HEK293 (cell line): ENCODE data around the gene TFAM.

ENCODE experiments used
- CTCF ChIA-PET: fragments of 350-600 bp; formaldehyde crosslinking; extraction: SDS; loops from one replicate; lab custom pipeline; 2021; ENCODE audit warnings: antibody characterized with exemption; lab: Yijun Ruan, JAX
- POLR2A ChIA-PET: fragments of 300-600 bp; formaldehyde crosslinking; extraction: SDS; loops from one replicate; lab custom pipeline; 2020; ENCODE audit warnings: antibody characterized with exemption, inconsistent platforms; lab: Yijun Ruan, JAX
- H3K27ac ChIP-seq: fragments of 200-500 bp; sonication (Bioruptor generic); 2 replicates; pipeline ENCODE4 v1.5.1; 2014; ENCODE audit warnings: low read depth, low read length, control low read depth, inconsistent platforms; ENCODE audit errors: extremely low read depth
- H3K36me3 ChIP-seq, 2 experiments: fragments of 200-500 bp in 1 of 2; sonication (Bioruptor generic) in 1 of 2; 1 replicate in 1 of 2; 2 replicates in 1 of 2; pipeline ENCODE4 v1.5.1; 2014 to 2017; ENCODE audit warnings: inconsistent platforms in 2 of 2, low read length in 2 of 2; ENCODE audit not compliant: control insufficient read depth in 2 of 2, insufficient read depth in 1 of 2
- H3K4me1 ChIP-seq: fragments of 200-500 bp; sonication (Bioruptor generic); 2 replicates; pipeline ENCODE4 v1.5.1; 2014; ENCODE audit warnings: mild to moderate bottlenecking, low read length, inconsistent platforms; ENCODE audit not compliant: control insufficient read depth, insufficient read depth
- H3K4me3 ChIP-seq: 2 replicates; pipeline ENCODE4 v1.5.1; 2011; ENCODE audit warnings: low read depth, mild to moderate bottlenecking, control low read depth, low read length, moderate library complexity
- H3K9me3 ChIP-seq: fragments of 200-500 bp; sonication (Bioruptor generic); 2 replicates; pipeline ENCODE4 v1.5.1; 2014; ENCODE audit warnings: low read depth, low read length, inconsistent platforms; ENCODE audit not compliant: control insufficient read depth, insufficient read depth
- BCL11B ChIP-seq: fragments of 450-650 bp; formaldehyde crosslinking; IDR thresholded peaks from 2 replicates; pipeline ENCODE4 v1.5.1; 2016; ENCODE audit warnings: low read depth, missing biosample characterization, missing genetic modification characterization
- GLIS2 ChIP-seq: fragments of 450-650 bp; formaldehyde crosslinking; IDR thresholded peaks from 2 replicates; pipeline ENCODE4 v1.5.1; 2016; ENCODE audit warnings: missing biosample characterization, missing genetic modification characterization
- HOXD13 ChIP-seq: sonication (generic); formaldehyde crosslinking; IDR thresholded peaks from 2 replicates; pipeline ENCODE4 v1.8.0; 2022; ENCODE audit warnings: missing genetic modification reagents, borderline replicate concordance
- SCRT2 ChIP-seq: fragments of 450-650 bp; formaldehyde crosslinking; IDR thresholded peaks from 2 replicates; pipeline ENCODE4 v1.5.1; 2016; ENCODE audit warnings: missing biosample characterization, missing genetic modification characterization
- SP3 ChIP-seq: fragments of 450-650 bp; formaldehyde crosslinking; IDR thresholded peaks from 2 replicates; pipeline ENCODE4 v1.5.1; 2016; ENCODE audit warnings: missing biosample characterization, missing genetic modification characterization
- TRIM28 ChIP-seq: IDR thresholded peaks from 2 replicates; pipeline ENCODE4 v1.6.1; 2011; ENCODE audit warnings: low read length, control low read depth, borderline replicate concordance
- ZBTB20 ChIP-seq: fragments of 450-650 bp; formaldehyde crosslinking; IDR thresholded peaks from 2 replicates; pipeline ENCODE4 v1.5.1; 2016; ENCODE audit warnings: missing biosample characterization, missing genetic modification characterization
- ZFP3 ChIP-seq: fragments of 450-650 bp; formaldehyde crosslinking; IDR thresholded peaks from 2 replicates; pipeline ENCODE4 v1.5.1; 2016; ENCODE audit warnings: low read depth, missing biosample characterization, missing genetic modification characterization
- ZNF10 ChIP-seq: fragments of 450-650 bp; formaldehyde crosslinking; IDR thresholded peaks from 2 replicates; pipeline ENCODE4 v1.5.1; 2017; ENCODE audit warnings: missing biosample characterization, missing genetic modification characterization
- ZNF169 ChIP-seq: fragments of 450-650 bp; formaldehyde crosslinking; IDR thresholded peaks from 2 replicates; pipeline ENCODE4 v1.5.1; 2016; ENCODE audit warnings: missing biosample characterization, missing genetic modification characterization
- ZNF211 ChIP-seq: fragments of 450-650 bp; formaldehyde crosslinking; IDR thresholded peaks from 2 replicates; pipeline ENCODE4 v1.5.1; 2016; ENCODE audit warnings: low read depth, missing biosample characterization, missing genetic modification characterization
- ZNF350 ChIP-seq: fragments of 450-650 bp; formaldehyde crosslinking; IDR thresholded peaks from 2 replicates; pipeline ENCODE4 v1.5.0; 2017; ENCODE audit warnings: missing biosample characterization, mild to moderate bottlenecking, missing genetic modification characterization
- ZNF510 ChIP-seq: fragments of 450-650 bp; formaldehyde crosslinking; IDR thresholded peaks from 2 replicates; pipeline ENCODE4 v1.5.1; 2018; ENCODE audit warnings: mild to moderate bottlenecking, missing genetic modification characterization, missing biosample characterization; ENCODE audit not compliant: insufficient replicate concordance
- ZNF529 ChIP-seq: fragments of 450-650 bp; formaldehyde crosslinking; IDR thresholded peaks from 2 replicates; pipeline ENCODE4 v1.5.1; 2017; ENCODE audit warnings: missing genetic modification characterization, missing biosample characterization; ENCODE audit not compliant: insufficient replicate concordance
- ZNF654 ChIP-seq: fragments of 450-650 bp; formaldehyde crosslinking; IDR thresholded peaks from 2 replicates; pipeline ENCODE4 v1.5.1; 2016; ENCODE audit warnings: low read depth, missing biosample characterization, missing genetic modification characterization
- ZNF658 ChIP-seq: fragments of 450-650 bp; formaldehyde crosslinking; IDR thresholded peaks from 2 replicates; pipeline ENCODE4; 2016; ENCODE audit warnings: missing biosample characterization, missing genetic modification characterization
- ZNF768 ChIP-seq: fragments of 450-650 bp; formaldehyde crosslinking; IDR thresholded peaks from 2 replicates; pipeline ENCODE4 v1.5.1; 2018; ENCODE audit warnings: missing biosample characterization, mild to moderate bottlenecking, missing genetic modification characterization
- TF ChIP-seq, protein P1 (sequence below): fragments of 450-650 bp; formaldehyde crosslinking; IDR thresholded peaks from 2 replicates; pipeline ENCODE4 v1.5.1; 2016; ENCODE audit warnings: missing biosample characterization, missing genetic modification characterization, low read depth
- TF ChIP-seq, protein P2 (sequence below): fragments of 450-650 bp; formaldehyde crosslinking; IDR thresholded peaks from 2 replicates; pipeline ENCODE4 v1.5.1; 2016; ENCODE audit warnings: missing biosample characterization, missing genetic modification characterization

Gene TFAM

DNA sequence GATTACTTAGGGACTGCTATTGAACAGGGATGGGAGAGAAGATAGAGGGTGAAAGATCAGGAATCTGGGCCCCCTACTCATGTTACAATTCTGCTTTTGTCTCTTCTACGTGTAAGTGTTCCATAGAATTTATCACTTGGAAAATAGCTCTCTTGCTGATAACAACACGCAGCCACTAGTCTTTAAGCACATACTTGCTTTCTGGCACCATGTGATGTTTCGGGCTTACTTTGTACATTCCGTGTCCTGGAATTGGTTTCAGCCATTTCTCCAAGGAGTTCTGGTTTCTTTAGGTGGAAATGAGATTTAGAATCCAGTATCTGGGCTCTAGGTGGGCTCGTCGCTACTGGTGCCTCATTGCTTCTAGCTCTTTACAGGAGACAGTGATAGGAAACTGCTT lies 59.7 kb downstream of the TFAM start:
- ChIA-PET CTCF (interaction anchor here (0.7 to 0.9 kb wide), 2 partner anchors 10 to 27 kb away, joined by 3 to 4 read pairs; no protein-coding TSS in a partner anchor), POLR2A (interaction anchor here (1.2 kb wide), 1 partner anchor 67 kb away, joined by 3 read pairs; no protein-coding TSS in a partner anchor)
- TF ChIP-seq ZNF654 (tag by site-specific recombination) = no peak
- no peak for TF ChIP-seq ZBTB20 (tag by site-specific recombination)
- TF ChIP-seq, protein P1, sequence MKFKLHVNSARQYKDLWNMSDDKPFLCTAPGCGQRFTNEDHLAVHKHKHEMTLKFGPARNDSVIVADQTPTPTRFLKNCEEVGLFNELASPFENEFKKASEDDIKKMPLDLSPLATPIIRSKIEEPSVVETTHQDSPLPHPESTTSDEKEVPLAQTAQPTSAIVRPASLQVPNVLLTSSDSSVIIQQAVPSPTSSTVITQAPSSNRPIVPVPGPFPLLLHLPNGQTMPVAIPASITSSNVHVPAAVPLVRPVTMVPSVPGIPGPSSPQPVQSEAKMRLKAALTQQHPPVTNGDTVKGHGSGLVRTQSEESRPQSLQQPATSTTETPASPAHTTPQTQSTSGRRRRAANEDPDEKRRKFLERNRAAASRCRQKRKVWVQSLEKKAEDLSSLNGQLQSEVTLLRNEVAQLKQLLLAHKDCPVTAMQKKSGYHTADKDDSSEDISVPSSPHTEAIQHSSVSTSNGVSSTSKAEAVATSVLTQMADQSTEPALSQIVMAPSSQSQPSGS = no peak
- no peak for TF ChIP-seq TRIM28
- no peak for TF ChIP-seq ZNF350 (tag by site-specific recombination)
- TF ChIP-seq, protein P2, sequence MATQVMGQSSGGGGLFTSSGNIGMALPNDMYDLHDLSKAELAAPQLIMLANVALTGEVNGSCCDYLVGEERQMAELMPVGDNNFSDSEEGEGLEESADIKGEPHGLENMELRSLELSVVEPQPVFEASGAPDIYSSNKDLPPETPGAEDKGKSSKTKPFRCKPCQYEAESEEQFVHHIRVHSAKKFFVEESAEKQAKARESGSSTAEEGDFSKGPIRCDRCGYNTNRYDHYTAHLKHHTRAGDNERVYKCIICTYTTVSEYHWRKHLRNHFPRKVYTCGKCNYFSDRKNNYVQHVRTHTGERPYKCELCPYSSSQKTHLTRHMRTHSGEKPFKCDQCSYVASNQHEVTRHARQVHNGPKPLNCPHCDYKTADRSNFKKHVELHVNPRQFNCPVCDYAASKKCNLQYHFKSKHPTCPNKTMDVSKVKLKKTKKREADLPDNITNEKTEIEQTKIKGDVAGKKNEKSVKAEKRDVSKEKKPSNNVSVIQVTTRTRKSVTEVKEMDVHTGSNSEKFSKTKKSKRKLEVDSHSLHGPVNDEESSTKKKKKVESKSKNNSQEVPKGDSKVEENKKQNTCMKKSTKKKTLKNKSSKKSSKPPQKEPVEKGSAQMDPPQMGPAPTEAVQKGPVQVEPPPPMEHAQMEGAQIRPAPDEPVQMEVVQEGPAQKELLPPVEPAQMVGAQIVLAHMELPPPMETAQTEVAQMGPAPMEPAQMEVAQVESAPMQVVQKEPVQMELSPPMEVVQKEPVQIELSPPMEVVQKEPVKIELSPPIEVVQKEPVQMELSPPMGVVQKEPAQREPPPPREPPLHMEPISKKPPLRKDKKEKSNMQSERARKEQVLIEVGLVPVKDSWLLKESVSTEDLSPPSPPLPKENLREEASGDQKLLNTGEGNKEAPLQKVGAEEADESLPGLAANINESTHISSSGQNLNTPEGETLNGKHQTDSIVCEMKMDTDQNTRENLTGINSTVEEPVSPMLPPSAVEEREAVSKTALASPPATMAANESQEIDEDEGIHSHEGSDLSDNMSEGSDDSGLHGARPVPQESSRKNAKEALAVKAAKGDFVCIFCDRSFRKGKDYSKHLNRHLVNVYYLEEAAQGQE (tag by site-specific recombination) = no peak
- TF ChIP-seq GLIS2 (tag by site-specific recombination) = no peak
- TF ChIP-seq SP3 (tag by site-specific recombination) = no peak
- TF ChIP-seq ZNF510 = no peak
- TF ChIP-seq ZNF10 = no peak
- TF ChIP-seq ZNF169 (tag by site-specific recombination) = no peak
- no peak for TF ChIP-seq BCL11B (tag by site-specific recombination)
- TF ChIP-seq ZNF211 (tag by site-specific recombination) = no peak
- no peak for TF ChIP-seq ZNF658
- TF ChIP-seq ZFP3 = no peak
- no peak for TF ChIP-seq HOXD13 (CRISPR knock-in tag)
- TF ChIP-seq SCRT2 = no peak
- Histone ChIP-seq H3K36me3 (no peaks in the 10 kb centered on the region), H3K4me3 (no peak overlapping the region), H3K4me1 (peaks cover 4% of the 10 kb centered on the region; the same call in 1 of the 2 replicates), H3K27ac (no peak overlapping the region), H3K9me3 (no peaks in the 10 kb centered on the region)

DNA sequence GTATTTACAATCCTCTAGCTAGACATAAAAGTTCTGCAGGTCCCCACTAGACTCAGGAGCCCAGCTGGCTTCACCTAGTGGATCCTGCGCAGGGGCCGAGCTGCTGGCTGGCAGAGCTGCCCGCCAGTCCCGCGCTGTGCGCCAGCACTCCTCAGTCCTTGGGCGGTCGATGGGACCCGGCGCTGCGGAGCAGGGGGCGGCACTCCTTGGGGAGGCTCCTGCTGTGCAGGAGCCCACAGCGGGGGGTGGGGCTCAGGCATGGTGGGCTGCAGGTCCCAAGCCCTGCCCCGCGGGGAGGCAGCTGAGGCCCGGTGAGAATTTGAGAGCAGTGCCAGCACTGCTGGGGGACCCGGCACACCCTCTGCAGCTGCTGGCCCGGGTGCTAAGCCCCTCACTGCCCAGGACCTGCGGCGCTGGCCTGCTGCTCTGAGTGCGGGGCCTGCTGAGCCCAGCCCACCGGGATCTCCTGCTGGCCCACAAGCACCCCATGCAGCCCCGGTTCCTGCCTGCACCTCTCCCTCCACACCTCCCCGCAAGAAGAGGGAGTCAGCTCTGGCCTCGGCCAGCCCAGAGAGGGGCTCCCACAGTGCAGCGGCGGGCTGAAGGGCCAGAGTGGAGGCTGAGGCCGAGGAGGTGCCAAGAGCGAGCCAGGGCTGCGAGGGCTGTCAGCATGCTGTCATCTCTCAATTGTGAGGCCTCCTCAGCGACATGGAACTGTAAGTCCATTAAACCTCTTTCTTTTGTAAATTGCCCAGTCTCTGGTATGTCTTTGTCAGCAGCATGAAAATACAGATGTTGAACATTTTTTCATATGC lies 63.1 kb downstream of the TFAM start:
- CTCF ChIA-PET = interaction anchor here (0.6 to 1.3 kb wide), 3 partner anchors 10 to 145 kb away, joined by 3 to 4 read pairs (median 4); no protein-coding TSS in a partner anchor
- Histone ChIP-seq H3K27ac (no peak overlapping the region), H3K36me3 (no peaks in the 10 kb centered on the region), H3K4me1 (peaks cover 4% of the 10 kb centered on the region; the same call in 1 of the 2 replicates), H3K4me3 (no peak overlapping the region), H3K9me3 (no peaks in the 10 kb centered on the region)
- TF ChIP-seq ZNF768 (tag by site-specific recombination) (no peak), ZNF529 (tag by site-specific recombination) (peak; percentile 50)
- POLR2A ChIA-PET = no interaction called here
